HG03439 (cell line): ENCODE data around the gene DNMT3A.

Experiments
- ATAC-seq: cut with Tn5 transposase; IDR thresholded peaks from one replicate; pipeline ENCODE4 v1.9.1; 2021; ENCODE audit warnings: mild to moderate bottlenecking, moderate library complexity; ENCODE audit not compliant: unreplicated experiment

DNMT3A gene

DNA sequence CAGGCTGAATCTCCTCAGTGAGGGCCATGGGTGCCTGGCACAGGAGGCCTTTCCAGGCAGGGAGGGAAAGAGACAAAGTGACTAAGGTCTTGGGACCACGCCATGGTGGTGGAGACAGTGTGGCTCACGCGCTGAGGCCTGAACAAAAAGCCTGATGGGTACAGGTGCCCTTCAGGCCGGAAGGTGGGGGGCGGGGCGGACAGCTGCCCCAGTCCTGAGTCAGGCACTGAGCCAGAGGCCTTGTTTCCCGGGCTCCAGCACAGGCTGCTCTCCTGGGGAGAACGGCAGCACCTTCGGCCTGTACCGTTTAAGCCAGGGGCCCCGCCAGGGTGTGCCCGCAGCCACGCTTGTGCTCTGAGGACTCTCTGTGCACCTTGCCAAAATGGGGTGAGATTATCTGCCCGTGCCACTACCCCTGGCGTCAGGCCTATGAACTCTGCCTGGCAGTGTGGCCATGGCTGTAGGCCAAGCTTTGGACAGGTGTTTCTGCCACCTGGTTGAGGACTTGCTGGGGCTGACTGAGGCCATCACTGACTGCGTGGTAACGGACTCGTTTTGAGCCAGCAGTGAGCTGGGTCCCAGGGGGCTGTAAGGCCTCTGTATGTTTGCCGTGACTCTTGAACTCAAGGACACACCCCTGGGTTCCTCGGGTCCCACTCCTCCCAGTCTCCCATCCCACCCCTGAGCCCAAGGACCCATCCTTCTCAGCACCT, 31.7 kb upstream of the DNMT3A start:
- ATAC-seq = no peak

DNA sequence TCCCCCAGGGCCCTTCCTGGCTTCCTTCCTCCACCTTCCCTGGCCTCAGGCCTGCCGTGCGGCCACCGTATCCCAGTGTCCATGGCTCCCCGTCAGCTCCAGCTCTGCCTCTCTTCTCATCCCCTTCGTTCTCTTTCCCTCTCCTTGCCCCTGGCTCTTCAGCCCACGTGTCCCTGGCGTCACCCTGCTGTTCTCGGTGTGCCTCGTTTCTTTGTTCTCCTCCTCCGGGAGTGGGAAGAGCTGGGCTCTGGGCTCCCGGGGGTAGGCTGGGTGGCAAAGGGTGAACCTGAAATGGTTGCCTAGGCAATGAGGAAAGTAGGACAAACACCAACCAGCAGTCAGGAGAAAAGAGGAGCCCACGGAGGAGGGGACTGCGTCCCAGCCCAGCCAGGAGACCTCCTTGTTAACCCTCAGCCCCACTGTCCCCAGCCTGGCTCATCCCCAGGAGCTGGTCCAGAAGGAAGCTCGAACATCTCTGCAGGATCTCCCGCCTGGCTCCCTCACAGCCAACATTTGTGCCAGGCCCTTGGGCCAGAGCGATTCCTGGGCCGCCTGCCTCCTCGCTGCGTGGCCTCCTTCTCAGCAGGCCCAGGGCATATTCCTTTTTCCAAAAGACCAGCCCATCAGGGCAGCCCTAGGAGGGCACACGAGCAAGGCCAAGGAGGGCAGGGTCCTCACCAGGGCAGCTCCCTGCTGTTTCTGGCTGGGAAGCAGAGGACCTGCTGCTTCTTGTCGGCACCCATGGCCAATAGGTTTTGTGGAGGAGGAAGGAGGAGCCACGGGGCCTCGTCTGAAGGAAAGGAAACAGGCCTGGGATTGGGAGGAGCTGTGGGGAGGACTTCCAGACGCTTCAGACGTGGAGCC, 30.9 kb upstream of the DNMT3A start:
- no peak for ATAC-seq

- ATAC-seq = no peak
These were observed 29.8 kb upstream of the DNMT3A start for GRCh38 chr2:25371253-25372241.

- no peak for ATAC-seq
These were observed 28.2 kb upstream of the DNMT3A start for GRCh38 chr2:25369876-25370275.

GRCh38 chr2:25369439-25369838, 27.7 kb upstream of the DNMT3A start:
- ATAC-seq = no peak

GRCh38 chr2:25368660-25369059, 26.9 kb upstream of the DNMT3A start:
- no peak for ATAC-seq

- ATAC-seq = no peak
These were observed 25.6 kb upstream of the DNMT3A start for GRCh38 chr2:25367296-25367695.

DNA sequence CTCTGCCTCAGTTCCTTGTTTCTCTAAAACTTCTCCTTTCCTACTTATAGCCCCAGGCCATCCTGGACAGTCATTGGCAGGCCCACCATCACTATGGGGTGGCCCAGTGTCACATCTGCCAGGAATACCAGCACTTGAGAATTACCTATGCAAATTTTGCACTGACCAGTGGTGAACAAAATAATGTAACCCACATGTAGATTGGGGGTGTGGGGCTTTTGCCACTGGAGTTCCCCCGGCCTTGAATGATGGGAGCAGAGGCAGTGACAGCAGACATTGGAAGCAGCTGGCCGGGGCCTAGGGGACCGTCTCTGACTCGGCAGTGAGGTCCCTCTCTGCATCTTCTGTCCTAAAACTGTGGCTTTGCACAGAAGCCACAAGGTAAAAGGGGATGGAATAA, 24.9 kb upstream of the DNMT3A start:
- no peak for ATAC-seq

GRCh38 chr2:25365241-25365640, 23.5 kb upstream of the DNMT3A start:
- no peak for ATAC-seq

DNA sequence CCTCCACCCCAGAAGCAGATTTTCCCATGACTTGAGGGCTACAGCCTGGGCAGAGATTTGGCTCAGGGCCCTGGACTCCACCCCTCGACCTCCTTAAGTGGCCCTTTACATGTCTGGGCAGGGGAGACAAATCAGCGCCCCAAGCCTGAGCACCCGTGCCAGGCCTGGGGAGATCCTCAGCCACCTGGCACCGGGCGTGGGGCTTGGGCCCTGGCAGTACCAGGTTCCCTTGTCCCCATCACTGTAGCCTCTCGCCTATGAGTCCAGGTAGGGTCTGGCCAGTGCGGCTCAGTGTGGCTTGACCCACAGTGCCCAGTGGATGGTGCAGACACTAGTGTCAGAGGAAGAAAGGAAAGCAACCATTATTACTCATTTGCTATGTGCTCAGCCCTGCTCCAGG, 22.0 kb upstream of the DNMT3A start:
- ATAC-seq = no peak

GRCh38 chr2:25362434-25363145, 20.9 kb upstream of the DNMT3A start:
- peak; percentile 60 for ATAC-seq

DNA sequence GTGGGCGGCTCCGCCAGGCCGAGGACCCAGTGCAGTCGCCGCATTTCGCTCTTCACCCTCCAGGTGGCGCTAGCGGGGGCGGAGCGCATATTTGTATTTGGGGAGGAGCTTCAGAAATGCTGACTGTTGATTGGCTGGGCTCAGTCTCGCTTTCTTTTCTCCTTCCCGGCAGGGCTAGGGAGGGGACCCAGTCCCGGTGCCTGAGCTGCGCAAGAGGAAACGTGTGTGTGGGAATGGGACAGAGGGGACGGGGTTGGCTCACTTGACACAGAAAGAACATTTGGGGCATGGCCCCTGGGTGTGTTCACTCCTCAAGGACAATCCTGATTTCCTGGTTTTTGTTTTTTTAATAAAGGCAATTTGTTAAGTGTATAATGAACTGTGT, 20.3 kb upstream of the DNMT3A start:
- peak; percentile 87 for ATAC-seq

GRCh38 chr2:25361261-25362048, 19.7 kb upstream of the DNMT3A start:
- no peak for ATAC-seq

- ATAC-seq = no peak
These were observed 17.1 kb upstream of the DNMT3A start for GRCh38 chr2:25358836-25359235.

GRCh38 chr2:25358249-25358815, 16.6 kb upstream of the DNMT3A start:
- no peak for ATAC-seq

GRCh38 chr2:25356088-25356487, 14.4 kb upstream of the DNMT3A start:
- ATAC-seq = no peak

GRCh38 chr2:25355270-25355669, 13.5 kb upstream of the DNMT3A start:
- no peak for ATAC-seq

DNA sequence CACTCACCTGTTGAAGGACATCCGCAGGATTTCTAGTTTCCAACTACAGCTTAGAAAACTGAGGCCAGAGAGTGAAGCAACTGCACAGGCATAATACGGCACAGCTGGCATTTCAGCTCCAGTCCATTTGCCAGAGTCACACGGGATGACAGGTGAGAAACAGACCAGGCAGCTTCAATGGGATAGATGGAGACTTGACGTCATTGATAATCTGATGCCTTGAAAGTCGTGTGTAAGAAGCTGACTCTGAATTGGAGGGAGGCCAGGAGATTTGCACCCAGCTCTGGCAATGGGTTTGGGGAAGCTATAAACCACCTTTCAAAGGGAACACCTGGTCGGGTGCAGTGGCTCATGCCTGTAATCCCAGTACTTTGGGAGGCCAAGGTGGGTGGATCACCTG, 12.4 kb upstream of the DNMT3A start:
- ATAC-seq = no peak

DNA sequence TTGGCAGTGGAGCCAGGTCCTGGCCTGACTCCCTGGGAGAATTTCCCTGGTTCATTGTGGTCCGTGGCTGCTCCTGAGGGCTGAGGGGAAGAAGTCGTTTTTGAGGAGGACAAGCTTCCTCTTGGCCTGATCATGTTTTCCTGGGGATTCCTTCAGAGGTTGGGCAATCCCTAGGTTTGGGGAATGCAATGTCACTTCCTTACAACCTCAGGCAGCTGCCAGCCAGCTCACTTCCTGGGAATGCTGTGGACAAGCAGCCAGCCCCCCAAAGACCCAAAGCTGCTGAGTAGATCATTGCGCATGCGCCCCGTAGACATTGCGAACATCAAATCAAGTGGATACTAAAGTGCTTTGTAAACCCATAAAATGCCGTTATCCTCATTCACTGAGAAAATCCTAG, 7.7 kb upstream of the DNMT3A start:
- no peak for ATAC-seq
